OCI-LY7 (cell line): ENCODE data around the gene TPD52L2.

Source experiments
- CTCF ChIP-seq: fragments of 200-600 bp; sonication (generic); conservative IDR thresholded peaks from 2 replicates; pipeline ENCODE4 v1.5.1; 2014; ENCODE audit warnings: mild to moderate bottlenecking, antibody characterized with exemption, low read length, moderate library complexity, mixed read lengths
- EZH2phosphoT487 ChIP-seq: fragments of 200-600 bp; sonication (generic); IDR thresholded peaks from 2 replicates; pipeline ENCODE4 v1.6.1; 2018; ENCODE audit warnings: low read depth, borderline replicate concordance, mild to moderate bottlenecking, mixed run types, antibody characterized with exemption, low read length, moderate library complexity, mixed read lengths

GRCh38 chr20:63903796-63904561 is 38.9 kb downstream of the TPD52L2 start:
- TF ChIP-seq CTCF (no peak), EZH2phosphoT487 (no peak)
